GDM1 (cell line): ENCODE results near the gene HHLA2.
A peak's percentile ranks its signal among the peaks of the same experiment; 100 is the strongest.

Experiments used
- DNase-seq: peaks from one replicate; lab custom pipeline; 2025; lab: John Stamatoyannopoulos, UW

The HHLA2 gene

GRCh38 chr3:108393128-108393900, 97.0 kb downstream of the HHLA2 start:
- no peak for DNase-seq

GRCh38 chr3:108394016-108394415, 97.7 kb downstream of the HHLA2 start:
- no peak for DNase-seq

GRCh38 chr3:108394563-108394962, 98.2 kb downstream of the HHLA2 start:
- no peak for DNase-seq

- no peak for DNase-seq
Measured at GRCh38 chr3:108396336-108396735, 100.0 kb downstream of the HHLA2 start.

- no peak for DNase-seq
Measured at GRCh38 chr3:108398510-108398909, 102.2 kb downstream of the HHLA2 start.

- no peak for DNase-seq
Measured at GRCh38 chr3:108401836-108402235, 105.5 kb downstream of the HHLA2 start.

GRCh38 chr3:108403198-108403597, 106.8 kb downstream of the HHLA2 start:
- DNase-seq: no peak

GRCh38 chr3:108403686-108404345, 107.5 kb downstream of the HHLA2 start:
- DNase-seq: no peak

- no peak for DNase-seq
Measured at GRCh38 chr3:108404368-108404767, 108.0 kb downstream of the HHLA2 start.

GRCh38 chr3:108406063-108406660, 109.8 kb downstream of the HHLA2 start:
- DNase-seq: no peak

- DNase-seq: peak; percentile 26
Measured at GRCh38 chr3:108406661-108407206, 110.4 kb downstream of the HHLA2 start.

- no peak for DNase-seq
Measured at GRCh38 chr3:108407886-108408285, 111.5 kb downstream of the HHLA2 start.

GRCh38 chr3:108408883-108409799, 112.8 kb downstream of the HHLA2 start:
- DNase-seq: no peak

- no peak for DNase-seq
Measured at GRCh38 chr3:108409800-108410178, 113.4 kb downstream of the HHLA2 start.

- DNase-seq: no peak
Measured at GRCh38 chr3:108410531-108410984, 114.2 kb downstream of the HHLA2 start.

- DNase-seq: no peak
Measured at GRCh38 chr3:108412121-108412750, 115.9 kb downstream of the HHLA2 start.

GRCh38 chr3:108414007-108414406, 117.7 kb downstream of the HHLA2 start:
- no peak for DNase-seq

- no peak for DNase-seq
Measured at GRCh38 chr3:108415661-108416060, 119.3 kb downstream of the HHLA2 start.

- DNase-seq: no peak
Measured at GRCh38 chr3:108416111-108416869, 119.9 kb downstream of the HHLA2 start.

GRCh38 chr3:108420926-108421325, 124.6 kb downstream of the HHLA2 start:
- DNase-seq: no peak
